Ishikawa (cell line): ENCODE data around the gene INSYN2B.

Experiments
- CREB1 ChIP-seq: IDR thresholded peaks from 2 replicates; pipeline ENCODE4 v1.6.1; 2012; ENCODE audit warnings: low read depth
- EP300 ChIP-seq: IDR thresholded peaks from 2 replicates; pipeline ENCODE4 v1.6.1; 2012; ENCODE audit warnings: borderline replicate concordance
- TF ChIP-seq, protein P1 (sequence below): IDR thresholded peaks from 2 replicates; pipeline ENCODE4 v1.6.1; 2012

DNA sequence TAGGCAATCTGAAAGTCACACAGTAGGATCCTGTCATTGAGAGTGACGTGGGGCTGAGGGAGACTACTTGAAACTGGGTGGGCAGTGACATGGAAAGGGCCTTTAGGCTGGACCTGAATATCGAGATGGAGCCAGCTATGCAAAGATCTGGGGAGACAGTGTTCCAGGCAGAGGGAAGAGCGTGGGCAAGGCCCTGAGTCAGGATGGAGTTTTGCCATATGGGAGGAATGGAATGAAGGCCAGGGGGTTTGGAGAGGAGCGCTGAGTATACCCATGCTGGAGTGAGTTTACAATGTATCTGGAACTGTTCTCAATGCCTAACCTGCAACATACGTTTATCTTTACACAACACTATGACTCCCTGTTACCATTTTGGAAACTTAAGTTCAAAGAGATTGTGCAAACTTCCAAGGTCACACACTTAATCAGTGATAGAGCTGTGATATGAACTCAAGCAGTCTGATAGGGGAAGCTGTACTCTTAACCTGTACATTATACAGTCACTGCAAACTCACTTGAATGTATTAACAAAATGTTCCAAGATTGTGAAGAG is 33.5 kb downstream of the INSYN2B start:
- TF ChIP-seq EP300 (no peak), CREB1 (no peak)
- TF ChIP-seq, protein P1, sequence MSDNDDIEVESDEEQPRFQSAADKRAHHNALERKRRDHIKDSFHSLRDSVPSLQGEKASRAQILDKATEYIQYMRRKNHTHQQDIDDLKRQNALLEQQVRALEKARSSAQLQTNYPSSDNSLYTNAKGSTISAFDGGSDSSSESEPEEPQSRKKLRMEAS, result no peak
